Superior temporal gyrus (tissue), 1 donor: ENCODE data around the gene ANXA7.
"Not testable (repeated sequence)": the region's sequence is repeated elsewhere in the genome, so short reads cannot be mapped to it uniquely, and the experiment has no call there.

Experiments
- DNase-seq: peaks from one replicate; pipeline ENCODE4 v3.0.0-alpha.2; 2016; ENCODE audit errors: extremely low spot score

Gene ANXA7

GRCh38 chr10:73408061-73408460 lies 5.8 kb downstream of the ANXA7 start:
- DNase-seq, result no peak

- no peak for DNase-seq
These were observed 6.4 kb downstream of the ANXA7 start for GRCh38 chr10:73407495-73407894.

- no peak for DNase-seq
These were observed 7.0 kb downstream of the ANXA7 start for GRCh38 chr10:73406846-73407245.

GRCh38 chr10:73405556-73405955 lies 8.3 kb downstream of the ANXA7 start:
- no peak for DNase-seq

- no peak for DNase-seq
These were observed 9.2 kb downstream of the ANXA7 start for GRCh38 chr10:73404690-73405089.

GRCh38 chr10:73401636-73402035 lies 12.2 kb downstream of the ANXA7 start:
- no peak for DNase-seq

GRCh38 chr10:73399063-73399462 lies 14.8 kb downstream of the ANXA7 start:
- no peak for DNase-seq

GRCh38 chr10:73398024-73398423 lies 15.8 kb downstream of the ANXA7 start:
- DNase-seq, result no peak

GRCh38 chr10:73394325-73394724 lies 19.5 kb downstream of the ANXA7 start:
- DNase-seq, result not testable (repeated sequence)

GRCh38 chr10:73388228-73388627 lies 25.6 kb downstream of the ANXA7 start:
- no peak for DNase-seq

GRCh38 chr10:73386583-73386982 lies 27.3 kb downstream of the ANXA7 start:
- no peak for DNase-seq

- DNase-seq, result no peak
These were observed 34.7 kb downstream of the ANXA7 start for GRCh38 chr10:73379064-73379748.

GRCh38 chr10:73376679-73377078 lies 37.2 kb downstream of the ANXA7 start:
- DNase-seq, result no peak

GRCh38 chr10:73368238-73368637 lies 45.6 kb downstream of the ANXA7 start:
- peak; percentile 75 for DNase-seq

- DNase-seq, result no peak
These were observed 47.2 kb downstream of the ANXA7 start for GRCh38 chr10:73366381-73367298.

- no peak for DNase-seq
These were observed 48.9 kb downstream of the ANXA7 start for GRCh38 chr10:73364964-73365363.

GRCh38 chr10:73359492-73359891 lies 54.4 kb downstream of the ANXA7 start:
- DNase-seq, result no peak

- peak; percentile 93 for DNase-seq
These were observed 55.3 kb downstream of the ANXA7 start, which contains the start of gene CFAP70 for GRCh38 chr10:73358331-73359279. CFAP70 (minus strand) TSS chr10:73358864; CDS start chr10:73354796, 4,068 bp downstream.

GRCh38 chr10:73357821-73358220 lies 56.0 kb downstream of the ANXA7 start:
- DNase-seq, result no peak

- no peak for DNase-seq
These were observed 56.7 kb downstream of the ANXA7 start for GRCh38 chr10:73357166-73357565.

GRCh38 chr10:73344269-73344668 lies 69.6 kb downstream of the ANXA7 start:
- DNase-seq, result no peak

GRCh38 chr10:73340121-73340520 lies 73.7 kb downstream of the ANXA7 start:
- DNase-seq, result no peak
